NCI-H1105 (cell line): ENCODE measurements around the gene PRKCZ.

ENCODE experiments used
- DNase-seq: peaks from one replicate; lab custom pipeline; 2025; lab: John Stamatoyannopoulos, UW

The PRKCZ gene

DNA sequence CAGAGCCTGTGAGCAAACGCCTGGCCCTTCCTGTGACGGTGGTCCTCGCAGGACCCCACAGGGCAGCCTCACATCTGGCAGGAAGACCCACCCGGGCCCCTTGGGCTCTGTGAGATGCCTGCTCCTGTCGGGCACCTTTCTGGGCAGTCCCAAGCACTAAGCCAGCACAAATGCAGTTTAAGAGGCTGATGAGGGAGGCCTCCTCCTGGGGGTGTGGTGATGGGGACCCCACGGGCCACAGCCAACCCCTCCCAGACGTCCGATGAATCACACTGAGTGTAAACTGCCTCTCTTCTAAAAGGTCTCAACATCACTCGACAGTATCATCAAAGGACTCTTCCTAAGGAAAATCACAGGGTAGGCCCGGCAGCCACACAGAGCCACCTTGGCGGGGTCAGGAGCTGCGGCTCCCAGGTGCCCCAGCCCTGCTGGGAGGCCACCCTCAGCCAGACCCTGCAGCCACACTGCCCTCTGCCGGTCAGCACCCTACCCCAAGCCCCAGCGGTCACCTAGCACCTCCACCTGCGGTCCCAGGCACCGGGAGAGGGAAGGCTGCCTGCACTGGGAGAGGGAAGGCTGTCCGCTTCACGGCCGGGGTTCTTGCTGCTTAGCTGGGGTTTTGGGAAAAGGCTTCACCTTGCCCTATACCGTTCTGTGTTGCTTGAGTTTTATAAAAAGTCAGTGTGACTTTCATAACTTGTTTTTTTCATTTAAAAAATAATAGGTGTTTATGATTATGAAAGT is 3.9 kb upstream of the PRKCZ start:
- DNase-seq = peak; percentile 39

DNA sequence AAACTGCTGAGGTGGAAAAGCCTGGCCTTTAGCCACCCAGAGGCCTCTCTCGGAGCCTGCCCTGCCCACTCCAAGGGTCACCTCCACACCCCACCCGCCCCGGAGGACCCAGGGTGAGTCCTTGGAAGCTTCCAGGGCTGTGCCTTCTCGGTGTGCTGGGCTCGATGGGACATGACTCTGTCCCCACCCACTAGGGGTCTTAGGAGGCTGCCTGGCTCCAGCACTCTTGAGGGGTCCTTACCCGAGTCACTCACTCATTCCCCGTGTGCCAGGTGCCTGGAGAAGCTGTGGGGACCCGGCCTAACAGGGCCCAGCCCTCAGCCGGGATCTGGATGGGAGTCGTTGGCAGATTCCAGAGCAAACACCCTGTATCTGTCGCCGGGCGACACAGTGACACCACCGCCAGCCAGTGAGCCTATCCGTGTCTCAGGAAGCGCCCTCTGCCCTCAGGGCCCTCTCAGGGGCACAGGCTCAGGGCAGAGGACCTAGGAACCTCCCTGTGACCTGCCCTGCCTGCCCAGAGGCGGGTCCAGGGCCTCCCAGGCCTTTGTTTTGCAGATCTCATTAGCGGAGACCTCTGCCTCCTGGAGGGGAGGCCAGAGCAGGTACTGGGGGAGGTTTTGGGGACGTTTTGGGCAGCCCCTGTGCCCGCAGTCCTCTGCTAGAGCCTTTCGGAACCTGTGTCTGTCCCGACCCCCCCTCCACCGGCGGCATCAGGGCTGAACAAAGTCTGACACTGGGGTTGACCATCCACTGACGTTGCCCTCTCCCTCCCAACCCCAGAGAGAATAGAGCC is 3.1 kb upstream of the PRKCZ start:
- no peak for DNase-seq

DNA sequence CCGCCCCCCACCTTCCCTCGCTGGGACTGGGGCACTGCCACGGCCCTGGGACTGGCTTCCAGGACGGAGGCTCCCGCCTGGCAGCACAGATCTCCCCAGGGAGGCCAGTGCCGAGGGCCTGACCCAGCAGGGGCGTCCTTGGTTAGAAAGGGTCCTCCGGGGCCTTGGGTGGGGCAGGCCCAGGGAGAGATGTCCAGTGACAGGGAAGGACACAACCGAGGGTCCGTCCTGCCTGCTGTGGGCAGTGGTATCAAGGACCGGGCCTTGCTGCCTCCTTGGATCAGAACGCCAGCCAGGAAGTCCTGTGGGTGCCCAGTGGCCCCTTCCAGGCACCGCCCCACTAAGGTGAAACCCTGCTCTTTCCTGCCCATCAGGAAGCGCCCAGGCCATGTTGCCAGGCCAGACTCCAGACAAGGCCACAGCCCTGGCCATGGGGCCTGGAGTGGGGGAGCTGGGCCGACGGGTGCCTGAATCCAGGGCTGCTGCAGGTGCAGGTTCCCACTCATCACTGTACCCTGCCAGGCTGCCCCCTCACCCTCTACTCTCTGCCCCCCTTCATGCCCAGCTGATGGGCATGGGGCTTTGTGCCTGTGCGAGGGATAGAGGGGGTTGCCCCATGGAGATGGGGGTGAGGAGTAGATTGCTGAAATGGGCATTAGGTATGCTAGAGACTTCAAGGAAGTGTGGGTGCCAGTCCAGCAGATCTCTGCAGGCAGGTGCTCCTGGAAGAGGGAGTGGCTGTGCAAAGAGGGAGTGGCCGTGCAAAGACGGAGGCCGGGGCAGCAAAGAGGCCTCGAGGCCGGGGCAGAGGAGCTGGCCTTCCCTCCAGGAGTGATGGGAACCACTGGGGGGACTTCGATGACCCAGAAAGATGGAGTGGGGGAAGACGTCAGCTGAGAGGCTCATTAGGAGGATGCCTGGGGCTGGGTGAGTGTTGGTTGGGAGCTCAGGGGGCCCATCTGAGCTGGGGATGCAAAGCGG is 2.2 kb upstream of the PRKCZ start:
- no peak for DNase-seq

DNA sequence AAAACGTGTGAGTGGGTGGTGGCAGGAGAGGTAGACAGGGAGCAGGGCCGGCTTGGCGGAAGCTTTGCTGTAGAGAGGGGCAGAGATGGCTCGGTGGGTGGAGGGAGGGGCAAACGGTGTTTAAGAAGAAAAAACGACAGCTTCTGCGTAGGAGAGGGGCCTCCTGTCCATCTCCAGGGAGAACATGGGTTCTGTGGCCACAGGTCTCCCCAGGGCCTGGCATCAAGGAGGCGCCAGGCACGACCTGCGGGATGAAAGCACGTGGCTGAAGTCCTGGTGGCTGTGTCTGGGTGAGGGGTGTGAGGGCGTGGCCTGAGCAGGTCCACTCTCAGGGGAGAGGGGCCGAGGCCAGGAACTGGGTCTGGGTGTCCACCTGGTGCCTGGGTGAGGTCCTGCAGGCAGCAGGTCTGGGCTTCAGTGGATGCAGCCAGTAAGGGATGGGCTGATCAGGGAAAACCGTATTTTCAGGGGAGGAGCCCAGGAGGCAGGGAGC is 940 bp upstream of the PRKCZ start:
- DNase-seq = peak; percentile 17

DNA sequence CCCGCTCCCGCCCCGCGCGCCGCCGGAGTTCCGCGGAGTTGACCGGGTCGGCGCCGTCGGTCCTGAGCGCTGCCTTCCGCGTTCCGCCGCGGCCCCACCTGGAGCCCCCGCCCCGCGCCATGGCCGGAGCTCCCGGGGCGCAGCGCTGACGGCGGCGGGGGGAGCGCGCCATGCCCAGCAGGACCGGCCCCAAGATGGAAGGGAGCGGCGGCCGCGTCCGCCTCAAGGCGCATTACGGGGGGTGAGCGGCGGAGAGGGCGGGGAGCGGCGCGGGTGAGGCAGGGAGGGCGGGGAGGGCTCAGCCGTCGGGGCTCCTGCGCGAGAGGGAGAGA is 216 bp downstream of the PRKCZ start:
- DNase-seq = no peak

DNA sequence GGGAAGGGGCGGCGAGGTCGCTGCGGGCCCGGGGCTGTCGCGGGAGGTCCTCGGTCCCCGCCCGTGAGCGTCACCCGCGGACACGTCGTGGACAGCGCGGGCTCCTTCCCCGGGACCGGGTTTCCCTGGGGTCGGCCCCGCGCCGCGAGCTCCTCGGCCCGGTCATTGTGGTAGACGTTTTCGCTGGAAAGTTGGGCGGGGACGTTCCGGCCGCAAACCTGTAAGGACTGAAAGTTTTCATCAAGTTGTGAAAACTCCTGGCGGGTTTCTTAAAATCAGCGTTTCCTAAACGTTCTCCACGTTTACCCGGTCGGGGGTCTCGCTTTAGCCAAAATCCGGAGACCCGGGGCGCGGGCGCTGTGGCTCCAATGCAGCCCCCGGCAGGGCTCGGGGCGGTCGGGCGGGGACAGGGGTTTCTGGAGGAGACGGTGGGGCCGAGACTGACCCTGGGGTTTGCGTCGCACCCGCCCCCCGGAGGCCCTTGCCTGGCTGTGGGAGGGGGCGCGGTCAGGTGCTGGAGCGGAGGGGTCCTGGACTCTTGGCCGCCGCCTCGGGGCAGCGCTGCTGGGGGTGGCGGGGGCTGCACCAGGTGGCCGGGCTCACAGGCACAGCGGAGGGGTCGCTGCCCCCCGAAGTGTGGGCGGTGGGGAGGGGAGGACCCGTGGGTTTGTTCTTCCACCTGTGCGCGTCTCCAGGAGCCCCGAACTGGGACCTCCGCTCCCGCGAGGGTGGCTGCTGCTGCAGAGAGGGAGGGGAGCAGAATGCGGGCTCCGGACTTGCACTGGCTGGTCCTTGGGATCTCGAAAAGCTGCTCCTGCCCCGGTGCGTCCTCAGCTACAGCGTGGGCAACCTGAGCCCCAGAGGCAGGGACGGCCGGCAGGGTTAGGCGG is 827 bp downstream of the PRKCZ start:
- no peak for DNase-seq

DNA sequence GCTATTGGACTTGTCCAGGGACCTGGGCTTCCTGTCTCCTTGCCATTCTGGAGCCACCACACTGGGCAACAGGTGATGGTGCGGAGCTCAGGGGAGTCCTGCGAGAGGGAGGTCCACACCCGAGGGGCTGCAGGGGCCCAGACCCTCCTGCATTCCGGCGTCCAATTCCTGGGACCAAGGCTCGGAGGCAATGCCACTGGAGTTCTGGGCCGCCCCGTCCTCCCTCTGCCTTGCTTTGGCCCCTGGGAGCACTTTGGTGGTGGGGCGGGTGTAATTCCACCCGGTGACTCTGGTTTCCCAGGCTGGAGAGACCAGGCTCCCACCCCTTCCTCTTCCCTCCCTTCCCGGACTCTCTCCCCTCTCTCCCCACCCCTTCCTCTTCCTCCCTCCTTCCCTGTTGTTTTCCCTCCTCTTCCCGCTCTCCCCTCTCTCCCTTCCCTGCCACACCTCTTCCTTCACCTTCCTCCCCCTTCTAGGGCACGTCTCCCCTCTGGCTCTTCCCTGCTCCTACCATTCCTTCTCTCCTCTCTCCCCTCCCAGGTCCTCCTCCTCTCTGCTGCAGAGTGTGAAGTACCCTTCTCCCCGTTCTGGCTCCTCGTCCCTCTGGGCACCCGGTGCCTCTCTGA is 2.0 kb downstream of the PRKCZ start:
- no peak for DNase-seq

DNA sequence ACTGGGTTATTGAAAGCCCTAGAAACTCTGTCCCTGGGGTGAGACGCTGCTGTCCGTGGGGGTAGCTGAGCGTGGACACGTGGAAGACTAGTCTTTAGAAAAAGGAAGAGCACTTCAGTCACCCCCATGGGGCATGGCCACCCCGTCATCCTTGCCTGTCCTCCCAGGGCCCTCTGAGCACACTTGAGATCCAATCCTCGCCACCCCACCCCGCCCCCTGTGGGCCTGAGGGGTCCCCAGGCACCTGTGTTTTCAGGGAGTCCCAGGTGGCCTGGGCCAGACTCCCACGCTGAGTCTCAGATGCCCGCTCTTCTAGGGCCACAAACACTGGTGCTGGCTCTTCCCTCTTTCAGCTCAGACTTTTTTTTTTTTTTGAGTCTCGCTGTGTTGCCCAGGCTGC is 2.5 kb downstream of the PRKCZ start:
- no peak for DNase-seq

DNA sequence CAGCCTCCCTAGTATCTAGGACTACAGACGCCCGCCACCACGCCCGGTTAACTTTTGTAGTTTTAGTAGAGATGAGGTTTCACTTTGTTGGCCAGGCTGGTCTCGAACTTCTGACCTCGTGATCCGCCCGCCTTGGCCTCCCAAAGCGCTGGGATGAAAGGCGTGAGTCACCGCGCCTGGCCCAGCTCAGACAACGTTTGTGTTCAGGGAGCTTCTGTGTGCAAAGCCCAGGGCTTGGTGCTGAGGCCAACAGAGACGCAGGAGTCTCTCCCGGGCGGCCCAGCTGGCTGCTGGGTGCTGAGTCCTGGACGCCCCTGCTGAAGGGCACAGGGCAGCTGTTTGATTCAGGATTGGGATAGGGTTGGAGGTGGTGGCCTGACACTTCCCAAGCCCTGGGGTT is 3.0 kb downstream of the PRKCZ start:
- DNase-seq = no peak

DNA sequence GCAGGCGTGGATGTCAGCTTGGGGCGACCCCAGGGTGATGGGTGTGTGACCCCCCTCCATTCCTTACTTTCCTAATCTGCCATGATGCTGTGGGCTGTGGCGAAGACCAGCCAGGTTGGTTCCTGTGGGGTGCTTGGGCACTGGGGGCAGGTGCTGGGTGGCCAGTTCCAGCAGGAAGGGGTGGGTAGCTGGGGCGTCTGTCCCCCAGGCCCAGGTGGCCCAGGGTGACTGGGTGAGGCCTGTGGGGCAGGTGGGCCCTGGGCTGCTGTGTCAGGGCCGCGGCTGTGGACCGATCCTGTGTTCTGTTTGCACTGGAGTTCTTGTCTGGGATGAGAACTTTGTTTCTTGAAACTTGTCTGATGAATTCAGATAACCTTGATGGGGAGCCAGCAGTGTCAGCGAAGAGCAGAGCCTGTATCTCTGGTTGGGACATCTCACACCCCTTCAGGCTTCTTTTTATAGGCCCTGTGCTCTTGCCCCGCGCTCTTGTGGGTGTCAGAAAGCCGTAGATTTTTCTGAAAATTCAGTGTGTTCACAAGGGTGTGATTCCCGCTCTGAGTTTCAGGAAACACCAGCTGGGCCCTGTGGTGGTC is 3.7 kb downstream of the PRKCZ start:
- no peak for DNase-seq

DNA sequence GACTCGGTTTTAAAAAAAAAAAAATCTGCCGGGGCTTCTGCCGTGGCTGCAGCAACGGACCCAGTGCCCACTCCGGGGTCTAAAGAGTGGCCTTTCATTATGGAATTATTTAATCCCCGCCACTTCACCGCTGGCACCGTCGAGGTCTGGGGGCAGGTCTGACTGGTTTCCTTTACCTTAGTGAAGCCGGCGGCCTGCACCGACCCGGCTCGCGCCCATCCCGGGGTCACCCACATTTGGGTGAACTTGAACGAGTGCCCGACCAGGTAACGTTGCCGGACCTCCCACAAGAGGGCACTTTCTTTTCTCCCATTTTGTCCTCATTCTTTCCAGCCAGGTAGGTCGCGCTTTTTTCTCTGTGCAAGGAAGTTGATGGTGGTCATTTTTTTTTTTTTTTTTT is 4.3 kb downstream of the PRKCZ start:
- no peak for DNase-seq

DNA sequence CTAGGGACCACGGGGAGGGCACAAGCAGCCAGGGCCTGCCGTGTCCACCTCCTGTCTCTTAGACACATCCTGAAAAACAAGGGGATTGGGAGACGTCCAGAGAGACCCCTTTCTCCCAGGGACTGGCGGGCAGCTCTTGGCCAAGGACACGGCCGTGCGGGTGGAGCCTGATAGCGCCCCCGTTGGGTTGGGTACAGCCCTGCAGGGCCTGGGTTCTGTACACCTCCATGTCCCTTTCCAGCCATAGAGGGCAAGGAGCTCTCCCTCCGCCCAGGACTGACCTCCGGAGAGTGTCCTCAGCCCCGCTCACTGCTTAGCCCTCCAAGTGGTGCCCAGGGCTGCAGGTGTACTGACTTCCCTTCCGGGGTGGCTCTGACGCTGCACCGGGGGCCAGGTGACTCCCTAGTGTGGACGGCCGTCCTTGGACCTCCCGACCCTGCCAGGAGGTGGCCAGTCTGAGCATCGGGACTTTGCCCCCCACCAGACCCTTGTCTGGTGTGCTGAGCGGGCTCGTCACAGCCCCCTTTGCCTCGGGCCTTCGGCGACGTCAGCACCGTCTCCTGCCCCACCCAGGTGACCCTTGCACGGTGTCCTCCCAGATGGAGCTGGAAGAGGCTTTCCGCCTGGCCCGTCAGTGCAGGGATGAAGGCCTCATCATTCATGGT is 5.8 kb downstream of the PRKCZ start:
- DNase-seq = no peak

DNA sequence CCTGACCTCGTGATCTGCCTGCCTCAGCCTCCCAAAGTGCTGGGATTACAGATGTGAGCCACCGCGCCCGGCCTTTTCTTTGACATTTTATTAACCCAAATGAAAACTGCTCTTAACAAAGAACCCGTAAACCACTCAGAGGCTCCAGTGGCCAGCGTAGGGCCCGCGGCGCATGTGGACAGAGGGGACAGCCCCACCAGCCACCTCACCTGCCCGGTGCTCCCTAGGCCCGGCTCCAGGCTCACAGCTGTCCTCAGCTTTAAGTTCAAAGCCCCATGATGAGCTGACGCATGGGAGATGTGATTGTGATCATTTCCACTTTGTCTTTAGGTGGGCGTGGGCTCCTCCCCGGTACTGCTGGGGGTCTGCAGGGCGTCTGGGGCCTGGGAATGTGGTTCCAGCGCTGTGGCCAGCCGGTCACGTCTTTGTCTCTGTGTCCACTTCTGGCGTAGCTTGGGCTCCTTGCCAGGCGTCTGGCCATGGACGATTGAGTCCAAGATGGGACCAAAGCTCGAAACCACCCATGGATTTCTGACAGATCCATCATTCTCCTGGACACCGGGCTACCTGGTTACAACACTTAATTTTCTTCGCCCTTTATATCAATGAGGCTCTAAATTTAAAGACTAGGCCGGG is 6.9 kb downstream of the PRKCZ start:
- DNase-seq = no peak

DNA sequence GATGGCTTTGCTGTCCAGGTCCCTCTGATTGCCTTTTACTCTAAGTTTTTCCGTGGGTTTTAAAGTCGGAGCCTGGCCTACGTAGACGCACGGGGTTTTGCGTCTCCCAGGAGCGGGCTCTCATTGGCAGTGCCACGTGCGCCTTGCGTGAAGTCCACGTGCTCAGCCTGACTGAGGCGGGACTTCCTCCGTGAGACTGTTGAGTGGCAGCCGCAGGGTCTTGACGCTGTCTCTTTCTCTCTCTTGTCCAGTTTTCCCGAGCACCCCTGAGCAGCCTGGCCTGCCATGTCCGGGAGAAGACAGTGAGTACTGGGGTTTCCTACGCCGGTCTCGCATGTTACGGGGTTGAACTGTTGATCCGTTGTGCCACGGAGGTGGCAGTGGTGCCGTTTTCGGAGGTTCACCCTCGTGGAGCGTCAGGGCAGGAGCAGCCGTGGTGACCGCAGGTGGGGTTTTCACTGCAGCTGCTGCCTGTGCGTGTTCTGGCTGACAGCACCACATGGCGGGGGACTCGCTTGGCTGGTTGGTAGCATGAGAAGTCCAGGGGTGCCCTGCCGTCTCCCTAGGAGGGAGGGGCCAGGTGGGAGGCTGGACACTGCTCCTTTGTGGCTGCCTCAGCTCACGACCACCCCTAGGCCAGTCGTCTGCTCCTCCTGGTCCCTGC is 9.2 kb downstream of the PRKCZ start:
- no peak for DNase-seq

DNA sequence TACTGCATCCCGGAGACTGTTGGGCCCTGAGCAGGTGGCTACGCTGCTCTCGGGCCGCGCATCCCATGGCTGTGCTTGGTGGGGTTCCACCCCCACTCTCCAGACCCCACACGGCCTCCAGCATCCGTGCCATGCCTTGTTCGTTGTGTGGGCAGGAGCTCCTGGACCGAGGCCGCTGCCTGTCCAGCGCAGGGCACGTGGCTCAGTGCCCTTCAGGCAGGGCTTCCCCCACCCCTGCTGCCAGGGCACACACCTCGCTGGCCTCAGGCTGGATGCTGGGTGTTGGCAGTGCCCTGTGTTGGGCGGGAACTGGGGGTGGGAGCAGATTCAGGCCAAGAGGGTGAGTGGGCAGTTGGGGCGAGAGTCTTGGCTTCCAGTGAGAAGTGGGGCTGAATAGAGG is 9.9 kb downstream of the PRKCZ start:
- no peak for DNase-seq

DNA sequence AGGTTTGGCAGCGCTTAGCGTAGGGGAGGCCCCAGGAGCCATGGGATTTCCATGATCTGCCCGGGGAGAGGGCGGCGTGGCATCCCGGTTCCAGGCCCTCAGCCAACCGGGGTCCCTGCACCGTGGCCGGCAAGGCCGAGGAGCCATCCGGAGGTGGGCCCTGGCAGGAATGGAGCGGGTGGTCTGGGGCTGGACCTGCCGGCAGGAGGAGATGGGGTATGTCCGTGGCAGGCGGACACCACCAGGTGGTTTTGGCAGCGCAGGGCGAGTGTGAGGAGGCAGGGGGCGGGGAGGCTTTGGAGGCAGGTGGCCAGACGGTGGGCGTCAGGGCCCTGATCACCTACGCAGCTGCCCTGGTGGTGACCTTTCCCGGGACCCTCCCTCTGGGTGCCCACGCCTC is 10.3 kb downstream of the PRKCZ start:
- DNase-seq = no peak

DNA sequence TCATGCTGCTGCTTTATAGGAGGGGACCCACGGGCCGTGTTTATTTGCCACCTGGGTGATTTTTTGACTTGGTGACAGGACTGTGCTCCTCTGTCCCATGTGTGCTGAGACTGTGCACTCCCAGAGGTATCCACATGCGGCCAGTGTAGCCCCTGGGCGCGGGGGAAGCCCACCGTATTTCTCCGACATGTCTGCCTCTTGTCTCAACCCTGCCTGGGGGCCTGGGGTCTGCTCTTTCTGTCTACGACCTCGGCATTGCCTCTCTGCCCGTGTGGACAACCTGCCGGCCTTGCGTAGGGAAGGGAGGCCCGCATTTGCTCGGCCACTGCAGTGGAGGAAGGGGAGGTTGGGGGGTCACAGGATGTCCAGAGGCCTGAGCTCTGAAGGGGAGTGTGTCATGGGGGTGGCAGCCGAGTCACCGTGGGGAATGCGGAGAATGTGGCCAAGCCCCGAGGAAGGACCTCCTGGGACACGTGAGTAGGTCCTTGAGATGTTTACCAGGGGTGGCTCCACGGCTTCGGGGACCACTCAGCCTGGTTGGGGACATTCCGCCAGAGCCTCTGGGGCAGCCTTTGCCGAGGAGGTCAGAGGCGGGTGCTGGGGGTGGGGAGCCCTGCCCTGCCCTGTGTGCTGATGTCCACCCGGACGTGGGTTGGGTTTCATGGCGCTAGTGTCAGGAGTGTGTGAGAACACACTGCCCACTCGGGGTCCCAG is 11.0 kb downstream of the PRKCZ start:
- DNase-seq = no peak

DNA sequence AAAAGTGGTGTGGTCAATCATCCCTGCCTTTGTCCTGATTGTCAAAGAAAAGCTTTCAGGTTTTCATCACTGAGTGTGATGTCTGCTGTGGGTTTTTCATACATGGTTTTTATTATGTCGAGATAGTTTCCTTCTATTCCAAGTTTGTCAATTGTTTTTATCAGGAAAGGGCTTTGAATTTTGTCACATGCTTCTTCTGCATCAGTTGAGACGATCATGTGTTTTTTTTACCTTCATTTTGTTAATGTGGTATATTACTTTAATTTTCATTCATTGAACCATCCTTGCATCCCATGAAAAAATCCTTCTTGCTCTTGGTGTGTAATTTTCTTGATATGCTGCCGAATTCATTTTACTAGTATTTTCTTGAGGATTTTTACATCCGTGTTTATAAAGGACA is 15.5 kb downstream of the PRKCZ start:
- DNase-seq = no peak
